T-cell (primary cell): ENCODE results near the gene CAPN9. TPM values are rescaled to one million over a fixed set of nuclear protein-coding genes. Genes with fewer than 3 reads are reported as not detected.

Experiments
- ATAC-seq, 4 experiments: fragments of 200-7000 bp in 3 of 4; fragments of 150-1000 bp in 1 of 4; cut with Tn5 transposase; replicated peaks in 1 of 4; 1 replicate in 3 of 4; 2 replicates in 1 of 4; pipeline ENCODE4 v1.10.0; 2021; ENCODE audit warnings: moderate library complexity in 3 of 4, mild to moderate bottlenecking in 2 of 4, moderate number of reproducible peaks in 1 of 4
- CTCF ChIA-PET, 2 donors: fragments of 300-600 bp; sonication (Branson Sonifier 250); formaldehyde crosslinking; loops; one replicate each; lab custom pipeline; 2022; ENCODE audit warnings: antibody characterized with exemption in 2 of 2; lab: Charles Lee
- POLR2A ChIA-PET, 2 donors: fragments of 300-600 bp; sonication (Branson Sonifier 250); formaldehyde crosslinking; loops; one replicate each; lab custom pipeline; 2022; ENCODE audit warnings: antibody characterized with exemption in 2 of 2; lab: Charles Lee
- DNase-seq, 35 experiments: peaks; one replicate each; pipeline versions ENCODE4 v3.0.0 to v3.0.0-alpha.2; 2013 to 2023
- H3K27ac ChIP-seq: one replicate; pipeline ENCODE4 v1.5.1; 2013; ENCODE audit warnings: low read length
- H3K27me3 ChIP-seq, 2 experiments: replicated peaks in 1 of 2; 1 replicate in 1 of 2; 2 replicates in 1 of 2; pipeline versions ENCODE4 v1.6.1 to v1.7.0; 2013; ENCODE audit warnings: low read length in 1 of 2, mixed read lengths in 1 of 2; ENCODE audit not compliant: control insufficient read depth in 2 of 2, insufficient read depth in 2 of 2; ENCODE audit errors: extremely low read depth in 1 of 2
- H3K36me3 ChIP-seq, 2 donors: 1 replicate in 1 of 2; 2 replicates in 1 of 2; pipeline versions ENCODE4 v1.6.1 to v1.7.0; 2013; ENCODE audit warnings: low read length in 1 of 2; ENCODE audit not compliant: control insufficient read depth in 2 of 2, insufficient read depth in 1 of 2; ENCODE audit errors: extremely low read depth in 1 of 2
- H3K4me1 ChIP-seq, 2 experiments: 1 replicate in 1 of 2; 2 replicates in 1 of 2; pipeline versions ENCODE4 v1.6.1 to v1.7.0; 2013; ENCODE audit warnings: low read length in 2 of 2, mixed read lengths in 1 of 2; ENCODE audit not compliant: insufficient read depth in 2 of 2, control insufficient read depth in 1 of 2; ENCODE audit errors: extremely low read depth in 1 of 2
- H3K4me3 ChIP-seq, 2 donors: 1 replicate in 1 of 2; 2 replicates in 1 of 2; pipeline versions ENCODE4 v1.5.1 to v1.7.0; 2013; ENCODE audit warnings: mild to moderate bottlenecking in 2 of 2, low read length in 1 of 2, moderate library complexity in 1 of 2; ENCODE audit not compliant: control insufficient read depth in 1 of 2; ENCODE audit errors: extremely low read depth in 1 of 2
- H3K9me3 ChIP-seq: 2 replicates; pipeline ENCODE4 v1.7.0; 2013
- H3K27ac Mint-ChIP-seq, 2 donors: one replicate each; pipeline ENCODE4 v1.8.0; 2020 to 2021; ENCODE audit warnings: mild to moderate bottlenecking in 2 of 2, mixed read lengths in 2 of 2
- H3K27me3 Mint-ChIP-seq, 2 donors: one replicate each; pipeline ENCODE4 v1.8.0; 2021 to 2022; ENCODE audit warnings: mixed read lengths in 2 of 2
- H3K36me3 Mint-ChIP-seq: one replicate; pipeline ENCODE4 v1.8.0; 2021; ENCODE audit warnings: mixed read lengths
- H3K4me1 Mint-ChIP-seq, 3 donors: one replicate each; pipeline ENCODE4 v1.8.0; 2020 to 2022; ENCODE audit warnings: mixed read lengths in 3 of 3, mild to moderate bottlenecking in 1 of 3
- H3K4me3 Mint-ChIP-seq, 3 donors: one replicate each; pipeline ENCODE4 v1.8.0; 2020 to 2022; ENCODE audit warnings: mild to moderate bottlenecking in 3 of 3, mixed read lengths in 3 of 3, moderate library complexity in 3 of 3
- H3K9me3 Mint-ChIP-seq, 3 donors: one replicate each; pipeline ENCODE4 v1.8.0; 2020 to 2022; ENCODE audit warnings: mixed read lengths in 3 of 3
- WGBS: methylation state at CpG from one replicate; pipeline ENCODE4 v1.1.5; 2013; ENCODE audit warnings: missing lambda C conversion rate; ENCODE audit not compliant: insufficient coverage; 5-methylcytosine and 5-hydroxymethylcytosine counted together
- total RNA-seq, 35 experiments: library from RNA in 6 of 35; stranded (reverse) in 6 of 35; fragments of 120-200 nt in 1 of 35; gene quantifications; one replicate each; pipeline versions ENCODE4 v1.2.1 to v1.2.4 and lab custom pipeline; 2013 to 2026

Gene CAPN9
- total RNA-seq, 5 donors from 2014 or later (not counting 1 experiment from before 2014, with no cell fraction given), result not detected

GRCh38 chr1:230745071-230745470 lies 2.1 kb upstream of the CAPN9 start:
- Mint-ChIP-seq H3K4me3 (no peak overlapping the region), H3K4me1 (no peaks in the 10 kb centered on the region), H3K9me3 (no peaks in the 10 kb centered on the region), H3K27ac (no peak overlapping the region), H3K27me3 (peaks cover 5 to 15% of the 10 kb centered on the region in 2 donors), H3K36me3 (no peaks in the 10 kb centered on the region)
- Histone ChIP-seq H3K27me3 (peaks cover 0 to 22% of the 10 kb centered on the region in 2 experiments), H3K4me3 (no peak overlapping the region), H3K4me1 (no peaks in the 10 kb centered on the region), H3K9me3 (no peaks in the 10 kb centered on the region), H3K36me3 (no peaks in the 10 kb centered on the region), H3K27ac (no peak overlapping the region)
- DNase-seq (no peak), ATAC-seq (no peak)
- CTCF ChIA-PET, result no interaction called here
- POLR2A ChIA-PET, result no interaction called here
- 58% methylated on average over 2 of the region's 3 CpGs for WGBS

DNA sequence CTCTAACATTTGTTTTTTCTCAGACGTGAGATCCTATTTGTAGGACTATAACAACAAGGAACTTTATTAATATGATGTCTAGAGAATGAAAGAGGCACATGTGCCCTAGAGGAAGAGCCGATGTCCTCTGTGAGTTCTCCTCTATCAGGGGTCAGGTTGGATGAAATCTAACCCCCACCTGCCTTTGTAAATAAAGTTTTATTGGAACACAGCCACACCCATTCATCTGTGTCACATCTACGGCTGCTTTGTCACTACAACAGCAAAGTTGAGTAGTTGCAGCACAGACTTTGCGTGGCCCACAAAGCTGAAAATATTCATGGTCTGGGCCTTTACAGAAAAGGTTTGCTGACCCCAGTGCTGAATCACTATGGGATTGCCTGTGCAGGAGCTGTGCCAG lies 571 bp upstream of the CAPN9 start:
- Histone ChIP-seq H3K36me3 (no peaks in the 10 kb centered on the region), H3K4me3 (no peak overlapping the region), H3K27ac (no peak overlapping the region), H3K27me3 (peaks cover 0 to 22% of the 10 kb centered on the region in 2 experiments), H3K9me3 (no peaks in the 10 kb centered on the region), H3K4me1 (no peaks in the 10 kb centered on the region)
- Mint-ChIP-seq H3K4me3 (no peak overlapping the region), H3K27me3 (peaks cover 0 to 15% of the 10 kb centered on the region in 2 donors), H3K27ac (no peak overlapping the region), H3K4me1 (no peaks in the 10 kb centered on the region), H3K36me3 (no peaks in the 10 kb centered on the region), H3K9me3 (no peaks in the 10 kb centered on the region)
- POLR2A ChIA-PET, result no interaction called here
- 88% methylated on average over 2 of the region's 4 CpGs for WGBS
- CTCF ChIA-PET, result no interaction called here
- DNase-seq (no peak), ATAC-seq (no peak)

GRCh38 chr1:230747890-230748800 lies 957 bp downstream of the CAPN9 start:
- H3K36me3 Mint-ChIP-seq, result no peaks in the 10 kb centered on the region
- Histone ChIP-seq H3K36me3 (no peaks in the 10 kb centered on the region), H3K4me1 (no peaks in the 10 kb centered on the region), H3K27ac (no peak overlapping the region), H3K4me3 (no peak overlapping the region), H3K9me3 (no peaks in the 10 kb centered on the region), H3K27me3 (peaks cover 0 to 22% of the 10 kb centered on the region in 2 experiments)
- POLR2A ChIA-PET, result no interaction called here
- 87% methylated on average over 11 of the region's 16 CpGs for WGBS
- H3K27ac Mint-ChIP-seq, result no peak overlapping the region
- peaks cover 0 to 15% of the 10 kb centered on the region in 2 donors for H3K27me3 Mint-ChIP-seq
- no peak for DNase-seq
- ATAC-seq, result no peak
- H3K9me3 Mint-ChIP-seq, result no peaks in the 10 kb centered on the region
- no peaks in the 10 kb centered on the region for H3K4me1 Mint-ChIP-seq
- CTCF ChIA-PET, result no interaction called here
- no peak overlapping the region for H3K4me3 Mint-ChIP-seq

GRCh38 chr1:230749150-230749549 lies 2.0 kb downstream of the CAPN9 start:
- Mint-ChIP-seq H3K9me3 (no peaks in the 10 kb centered on the region), H3K36me3 (no peaks in the 10 kb centered on the region), H3K27ac (no peak overlapping the region), H3K4me3 (no peak overlapping the region), H3K27me3 (peaks cover 0 to 15% of the 10 kb centered on the region in 2 donors), H3K4me1 (no peaks in the 10 kb centered on the region)
- whole genome bisulfite sequencing, result 94% methylated on average over 9 of the region's 12 CpGs
- H3K9me3 ChIP-seq, result no peaks in the 10 kb centered on the region
- H3K4me1 ChIP-seq, result no peaks in the 10 kb centered on the region
- DNase-seq, result no peak
- POLR2A ChIA-PET, result no interaction called here
- CTCF ChIA-PET, result no interaction called here
- H3K27me3 ChIP-seq, result peaks cover 0 to 22% of the 10 kb centered on the region in 2 experiments
- no peak overlapping the region for H3K27ac ChIP-seq
- no peaks in the 10 kb centered on the region for H3K36me3 ChIP-seq
- ATAC-seq, result no peak
- H3K4me3 ChIP-seq, result no peak overlapping the region

- no peaks in the 10 kb centered on the region for H3K36me3 ChIP-seq
- H3K4me1 ChIP-seq, result no peaks in the 10 kb centered on the region
- no peak overlapping the region for H3K4me3 ChIP-seq
- H3K4me3 Mint-ChIP-seq, result no peak overlapping the region
- H3K9me3 ChIP-seq, result no peaks in the 10 kb centered on the region
- H3K27ac Mint-ChIP-seq, result no peak overlapping the region
- peaks cover 0 to 22% of the 10 kb centered on the region in 2 experiments for H3K27me3 ChIP-seq
- H3K27ac ChIP-seq, result no peak overlapping the region
- H3K27me3 Mint-ChIP-seq, result peaks cover 0 to 15% of the 10 kb centered on the region in 2 donors
- H3K36me3 Mint-ChIP-seq, result no peaks in the 10 kb centered on the region
- CTCF ChIA-PET, result no interaction called here
- ATAC-seq (no peak), DNase-seq (no peak)
- POLR2A ChIA-PET, result no interaction called here
- 49% methylated on average over 2 of the region's 3 CpGs for WGBS
- H3K9me3 Mint-ChIP-seq, result no peaks in the 10 kb centered on the region
- H3K4me1 Mint-ChIP-seq, result no peaks in the 10 kb centered on the region
Observed at GRCh38 chr1:230749635-230750034, 2.4 kb downstream of the CAPN9 start.

- no peak for DNase-seq
- Mint-ChIP-seq H3K27me3 (peaks cover 0 to 14% of the 10 kb centered on the region in 2 donors), H3K9me3 (no peaks in the 10 kb centered on the region), H3K27ac (no peak overlapping the region), H3K4me3 (no peak overlapping the region), H3K36me3 (no peaks in the 10 kb centered on the region), H3K4me1 (no peaks in the 10 kb centered on the region)
- peaks cover 0 to 28% of the 10 kb centered on the region in 2 experiments for H3K27me3 ChIP-seq
- H3K4me3 ChIP-seq, result no peak overlapping the region
- H3K9me3 ChIP-seq, result no peaks in the 10 kb centered on the region
- ChIA-PET CTCF (no interaction called here), POLR2A (no interaction called here)
- H3K4me1 ChIP-seq, result no peaks in the 10 kb centered on the region
- no peak overlapping the region for H3K27ac ChIP-seq
- ATAC-seq, result no peak
- no CpG with 5 or more reads among the region's 5 CpGs for WGBS
- H3K36me3 ChIP-seq, result no peaks in the 10 kb centered on the region
Observed at GRCh38 chr1:230750576-230750975, 3.4 kb downstream of the CAPN9 start.
